Peyer's patch (tissue), 4 donors: ENCODE results near the gene TNIP3. TPM values are rescaled to one million over a fixed set of nuclear protein-coding genes. Genes with fewer than 3 reads are reported as not detected.

Experiments
- DNase-seq, 3 donors: peaks; one replicate each; pipeline ENCODE4 v3.0.0-alpha.2; 2017 to 2019
- H3K27ac ChIP-seq, 4 donors: fragments of 200-600 bp; sonication (generic); one replicate each; pipeline ENCODE4 v1.5.1; 2016 to 2019
- H3K27me3 ChIP-seq, 2 donors: fragments of 200-600 bp; sonication (generic); one replicate each; pipeline ENCODE4 v1.5.1; 2019
- H3K36me3 ChIP-seq, 3 donors: fragments of 200-600 bp; sonication (generic); one replicate each; pipeline ENCODE4 v1.5.1; 2016 to 2019
- H3K4me1 ChIP-seq, 4 donors: fragments of 200-600 bp; sonication (generic); one replicate each; pipeline ENCODE4 v1.5.1; 2016 to 2019
- H3K4me3 ChIP-seq, 4 donors: fragments of 200-600 bp; sonication (generic); 1 replicate in 3 of 4; 2 replicates in 1 of 4; pipeline ENCODE4 v1.5.1; 2016 to 2019; ENCODE audit warnings: mild to moderate bottlenecking in 1 of 4
- H3K9me3 ChIP-seq, 4 donors: fragments of 200-600 bp; sonication (generic); one replicate each; pipeline ENCODE4 v1.5.1; 2016 to 2019; ENCODE audit warnings: mild to moderate bottlenecking in 1 of 4
- POLR2A ChIP-seq, 2 donors: fragments of 450-650 bp; IDR thresholded peaks; one replicate each; pipeline ENCODE4 v1.5.1; 2017; ENCODE audit warnings: antibody characterized with exemption in 2 of 2, mild to moderate bottlenecking in 2 of 2, moderate library complexity in 2 of 2
- total RNA-seq, 4 donors: library from RNA; depleted of rRNA; stranded (reverse); fragments of >200 nt; gene quantifications; one replicate each; pipeline ENCODE4 v1.1.0, GENCODE V29; 2016
- TF ChIP-seq, protein P1 (sequence below), 6 experiments: fragments of 450-650 bp in 4 of 6; fragments of 200-600 bp in 2 of 6; sonication (generic) in 1 of 6; IDR thresholded peaks; one replicate each; pipeline ENCODE4 v1.5.1; 2017 to 2019; ENCODE audit warnings: antibody characterized with exemption in 6 of 6, mild to moderate bottlenecking in 3 of 6, moderate library complexity in 1 of 6

Gene TNIP3
- total RNA-seq, 4 donors from 2014 or later = 0.88 TPM; not detected in 3

DNA sequence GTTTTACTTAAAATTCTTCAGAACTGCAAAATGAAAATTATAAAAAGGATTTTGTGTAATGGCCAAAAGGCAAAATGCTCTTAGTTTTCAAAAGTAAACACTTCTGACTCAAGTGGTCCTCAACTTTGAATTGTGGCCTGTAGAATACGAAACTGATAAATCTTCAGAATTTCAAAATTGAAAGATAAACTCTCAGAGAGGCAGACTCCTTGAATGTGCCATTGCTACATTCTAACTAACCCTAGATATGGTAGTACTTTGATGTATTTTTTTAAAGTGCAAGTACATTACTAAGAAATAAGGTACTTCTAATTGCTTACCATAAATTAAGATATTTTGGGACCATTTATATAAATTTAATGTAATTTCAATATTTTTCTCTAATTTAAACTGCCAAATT is 44.4 kb downstream of the TNIP3 start:
- DNase-seq = no peak
- Histone ChIP-seq H3K4me3 (no peak overlapping the region), H3K4me1 (no peaks in the 10 kb centered on the region), H3K27me3 (no peaks in the 10 kb centered on the region), H3K36me3 (no peaks in the 10 kb centered on the region), H3K27ac (no peak overlapping the region), H3K9me3 (no peaks in the 10 kb centered on the region)
- TF ChIP-seq, protein P1, sequence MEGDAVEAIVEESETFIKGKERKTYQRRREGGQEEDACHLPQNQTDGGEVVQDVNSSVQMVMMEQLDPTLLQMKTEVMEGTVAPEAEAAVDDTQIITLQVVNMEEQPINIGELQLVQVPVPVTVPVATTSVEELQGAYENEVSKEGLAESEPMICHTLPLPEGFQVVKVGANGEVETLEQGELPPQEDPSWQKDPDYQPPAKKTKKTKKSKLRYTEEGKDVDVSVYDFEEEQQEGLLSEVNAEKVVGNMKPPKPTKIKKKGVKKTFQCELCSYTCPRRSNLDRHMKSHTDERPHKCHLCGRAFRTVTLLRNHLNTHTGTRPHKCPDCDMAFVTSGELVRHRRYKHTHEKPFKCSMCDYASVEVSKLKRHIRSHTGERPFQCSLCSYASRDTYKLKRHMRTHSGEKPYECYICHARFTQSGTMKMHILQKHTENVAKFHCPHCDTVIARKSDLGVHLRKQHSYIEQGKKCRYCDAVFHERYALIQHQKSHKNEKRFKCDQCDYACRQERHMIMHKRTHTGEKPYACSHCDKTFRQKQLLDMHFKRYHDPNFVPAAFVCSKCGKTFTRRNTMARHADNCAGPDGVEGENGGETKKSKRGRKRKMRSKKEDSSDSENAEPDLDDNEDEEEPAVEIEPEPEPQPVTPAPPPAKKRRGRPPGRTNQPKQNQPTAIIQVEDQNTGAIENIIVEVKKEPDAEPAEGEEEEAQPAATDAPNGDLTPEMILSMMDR (IDR thresholded peaks at IDR 0.05) = no peak
- TF ChIP-seq POLR2A (IDR thresholded peaks at IDR 0.05) = no peak

DNA sequence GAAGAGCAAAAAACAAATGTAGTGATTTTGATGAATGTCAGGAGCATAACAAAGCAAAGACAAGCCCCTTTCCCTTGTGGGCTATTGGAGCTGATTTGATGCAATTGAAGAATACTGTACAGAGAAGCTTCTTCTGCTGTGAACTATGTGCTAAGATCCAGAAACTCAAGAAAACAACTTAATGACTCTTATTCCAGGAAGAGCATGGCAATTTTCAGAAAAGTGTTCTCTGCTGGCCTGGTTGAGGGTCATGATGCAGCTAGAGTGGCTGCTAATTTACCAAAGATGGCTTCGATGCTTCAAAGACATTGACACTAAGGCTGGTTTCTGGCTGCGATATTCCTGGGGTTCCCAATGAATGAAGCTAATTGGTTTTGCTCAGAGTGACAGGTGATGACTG is 45.8 kb downstream of the TNIP3 start:
- no peak for TF ChIP-seq POLR2A (IDR thresholded peaks at IDR 0.05)
- TF ChIP-seq, protein P1 (IDR thresholded peaks at IDR 0.05) = no peak
- H3K27me3 ChIP-seq = no peaks in the 10 kb centered on the region
- H3K27ac ChIP-seq = no peak overlapping the region
- no peaks in the 10 kb centered on the region for H3K9me3 ChIP-seq
- H3K36me3 ChIP-seq = no peaks in the 10 kb centered on the region
- no peak for DNase-seq
- H3K4me1 ChIP-seq = no peaks in the 10 kb centered on the region
- no peak overlapping the region for H3K4me3 ChIP-seq

DNA sequence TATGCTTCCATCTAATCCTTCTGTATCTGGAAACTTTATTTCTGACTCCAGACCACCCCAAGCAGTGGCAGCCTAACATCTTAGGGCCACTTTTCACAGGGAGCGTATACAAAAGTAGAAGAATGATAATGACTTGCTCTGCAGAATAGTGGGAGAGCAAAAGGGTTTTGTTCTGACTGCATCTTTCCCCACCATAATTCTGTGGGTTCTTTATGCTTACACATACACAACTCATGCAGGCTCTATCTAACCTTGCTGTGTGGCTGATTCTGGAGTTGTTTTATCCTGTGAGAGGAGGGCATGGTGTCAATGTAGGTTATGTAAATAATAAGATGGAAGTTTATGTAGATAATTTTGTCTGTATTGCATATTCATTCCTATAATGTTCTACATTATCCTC is 49.4 kb downstream of the TNIP3 start:
- Histone ChIP-seq H3K4me3 (no peak overlapping the region), H3K27ac (no peak overlapping the region), H3K27me3 (no peaks in the 10 kb centered on the region), H3K36me3 (no peaks in the 10 kb centered on the region), H3K4me1 (no peaks in the 10 kb centered on the region), H3K9me3 (no peaks in the 10 kb centered on the region)
- DNase-seq = no peak
- TF ChIP-seq POLR2A (IDR thresholded peaks at IDR 0.05) = no peak
- TF ChIP-seq, protein P1 (IDR thresholded peaks at IDR 0.05) = no peak

DNA sequence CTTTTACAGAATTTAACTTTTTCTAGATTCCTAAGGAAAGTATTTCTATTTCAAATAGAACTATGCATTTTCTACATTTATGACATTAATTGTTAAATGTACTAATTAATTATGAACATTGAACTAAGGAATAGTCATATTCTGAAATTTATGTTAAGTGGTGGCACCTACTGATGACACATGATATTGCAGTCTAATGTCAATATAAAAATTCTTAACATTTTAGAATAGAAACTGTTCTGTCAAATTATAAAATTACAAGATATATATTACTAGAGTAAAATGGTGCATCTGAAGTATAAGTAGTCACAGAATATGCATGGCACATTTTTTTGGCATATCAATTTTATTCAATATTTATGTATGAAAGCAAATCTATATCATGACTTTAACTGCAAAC is 51.6 kb downstream of the TNIP3 start:
- no peak for DNase-seq
- Histone ChIP-seq H3K4me1 (no peaks in the 10 kb centered on the region), H3K27ac (no peak overlapping the region), H3K27me3 (no peaks in the 10 kb centered on the region), H3K36me3 (no peaks in the 10 kb centered on the region), H3K4me3 (no peak overlapping the region), H3K9me3 (no peaks in the 10 kb centered on the region)
- TF ChIP-seq POLR2A (IDR thresholded peaks at IDR 0.05) = no peak
- TF ChIP-seq, protein P1 (IDR thresholded peaks at IDR 0.05) = peak in 5 of 6 experiments; percentile 24 to 45 (median 39)

DNA sequence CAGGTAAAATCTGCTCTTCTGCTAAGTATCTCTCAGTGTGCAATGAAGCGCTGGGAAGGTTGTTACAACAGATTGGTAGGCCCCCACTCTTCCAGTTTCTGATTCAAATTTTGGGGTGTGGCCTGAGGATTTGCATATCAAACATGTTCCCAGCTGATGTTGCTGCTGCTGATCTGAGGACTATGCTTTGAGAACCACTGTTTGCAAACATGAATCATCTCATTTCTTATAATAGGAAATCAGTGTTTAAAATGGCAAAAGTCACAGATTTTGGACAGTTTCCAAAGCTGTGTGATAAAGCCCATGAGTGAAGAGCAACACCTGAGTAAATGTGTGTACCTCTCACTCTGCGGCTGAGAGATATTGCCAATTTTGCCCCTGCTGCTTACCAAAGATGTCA is 55.6 kb downstream of the TNIP3 start:
- Histone ChIP-seq H3K4me1 (no peaks in the 10 kb centered on the region), H3K27me3 (no peaks in the 10 kb centered on the region), H3K36me3 (no peaks in the 10 kb centered on the region), H3K27ac (no peak overlapping the region), H3K9me3 (no peaks in the 10 kb centered on the region), H3K4me3 (no peak overlapping the region)
- TF ChIP-seq, protein P1 (IDR thresholded peaks at IDR 0.05) = no peak
- no peak for TF ChIP-seq POLR2A (IDR thresholded peaks at IDR 0.05)
- no peak for DNase-seq

DNA sequence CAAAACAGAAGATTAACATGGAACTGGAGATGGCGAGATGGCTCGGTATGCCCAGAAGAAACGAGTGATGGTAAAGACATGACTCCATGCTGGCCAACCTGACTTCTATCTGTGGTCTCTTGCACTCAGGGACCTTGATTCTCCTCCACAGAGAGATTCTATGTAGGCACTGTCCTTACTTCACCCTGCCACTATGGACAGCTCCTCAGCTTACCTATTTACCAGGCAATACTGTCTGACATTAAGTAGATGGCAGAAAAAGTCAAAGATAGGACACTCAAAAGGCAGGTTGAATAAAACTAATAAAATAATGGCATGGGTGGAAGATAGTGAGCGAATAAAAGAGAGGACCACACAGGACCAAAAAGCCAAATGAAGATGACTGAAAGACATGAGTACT is 56.6 kb downstream of the TNIP3 start:
- H3K9me3 ChIP-seq = no peaks in the 10 kb centered on the region
- H3K4me3 ChIP-seq = no peak overlapping the region
- no peak for DNase-seq
- TF ChIP-seq POLR2A (IDR thresholded peaks at IDR 0.05) = no peak
- TF ChIP-seq, protein P1 (IDR thresholded peaks at IDR 0.05) = no peak
- H3K36me3 ChIP-seq = no peaks in the 10 kb centered on the region
- no peak overlapping the region for H3K27ac ChIP-seq
- no peaks in the 10 kb centered on the region for H3K4me1 ChIP-seq
- no peaks in the 10 kb centered on the region for H3K27me3 ChIP-seq
